Ovary (tissue), 3 donors: ENCODE data around the gene OR5A1.

Experiments
- POLR2A ChIP-seq: fragments of 450-650 bp; IDR thresholded peaks from one replicate; pipeline ENCODE4 v1.6.1; 2017; ENCODE audit warnings: antibody characterized with exemption, mild to moderate bottlenecking, moderate library complexity
- TF ChIP-seq, protein P1 (sequence below), 3 donors: fragments of 450-650 bp in 2 of 3; fragments of 200-600 bp in 1 of 3; IDR thresholded peaks; one replicate each; pipeline versions ENCODE4 v1.5.1 to v1.8.0; 2016 to 2022; ENCODE audit warnings: antibody characterized with exemption in 3 of 3, mild to moderate bottlenecking in 1 of 3
- donor health status: DM: no; HTN: no; CAD: no.

DNA sequence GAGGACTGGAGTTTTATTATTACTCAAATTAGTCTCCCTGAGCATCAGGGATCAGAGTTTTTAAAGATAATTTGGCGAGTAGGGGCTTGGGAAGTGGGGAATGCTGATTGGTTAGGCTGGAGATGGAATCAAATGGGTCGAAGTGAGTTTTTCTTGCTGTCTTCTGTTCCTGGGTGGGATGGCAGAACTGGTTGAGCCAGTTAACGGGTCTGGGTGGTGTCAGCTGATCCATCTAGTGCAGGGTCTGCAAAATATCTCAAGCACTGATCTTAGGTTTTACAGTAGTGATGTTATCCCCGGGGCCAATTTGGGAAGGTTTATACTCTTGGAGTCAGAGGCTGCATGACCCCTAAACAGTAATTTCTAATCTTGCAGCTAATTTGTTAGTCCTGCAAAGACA lies 11.1 kb upstream of the OR5A1 start:
- TF ChIP-seq, protein P1, sequence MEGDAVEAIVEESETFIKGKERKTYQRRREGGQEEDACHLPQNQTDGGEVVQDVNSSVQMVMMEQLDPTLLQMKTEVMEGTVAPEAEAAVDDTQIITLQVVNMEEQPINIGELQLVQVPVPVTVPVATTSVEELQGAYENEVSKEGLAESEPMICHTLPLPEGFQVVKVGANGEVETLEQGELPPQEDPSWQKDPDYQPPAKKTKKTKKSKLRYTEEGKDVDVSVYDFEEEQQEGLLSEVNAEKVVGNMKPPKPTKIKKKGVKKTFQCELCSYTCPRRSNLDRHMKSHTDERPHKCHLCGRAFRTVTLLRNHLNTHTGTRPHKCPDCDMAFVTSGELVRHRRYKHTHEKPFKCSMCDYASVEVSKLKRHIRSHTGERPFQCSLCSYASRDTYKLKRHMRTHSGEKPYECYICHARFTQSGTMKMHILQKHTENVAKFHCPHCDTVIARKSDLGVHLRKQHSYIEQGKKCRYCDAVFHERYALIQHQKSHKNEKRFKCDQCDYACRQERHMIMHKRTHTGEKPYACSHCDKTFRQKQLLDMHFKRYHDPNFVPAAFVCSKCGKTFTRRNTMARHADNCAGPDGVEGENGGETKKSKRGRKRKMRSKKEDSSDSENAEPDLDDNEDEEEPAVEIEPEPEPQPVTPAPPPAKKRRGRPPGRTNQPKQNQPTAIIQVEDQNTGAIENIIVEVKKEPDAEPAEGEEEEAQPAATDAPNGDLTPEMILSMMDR (IDR thresholded peaks at IDR 0.05) = no peak
- no peak for TF ChIP-seq POLR2A
